Dermis microvascular lymphatic vessel endothelial cell (primary cell): ENCODE measurements around the gene DNAJC11. TPM values are rescaled to one million over a fixed set of nuclear protein-coding genes. Genes with fewer than 3 reads are reported as not detected.
"Not testable (repeated sequence)": the region's sequence is repeated elsewhere in the genome, so short reads cannot be mapped to it uniquely, and the experiment has no call there.

ENCODE experiments used
- DNase-seq, 2 donors: peaks; one replicate each; pipeline versions ENCODE4 v3.0.0 to v3.0.0-alpha.2; 2010; ENCODE audit warnings: low read depth in 2 of 2
- total RNA-seq: library from RNA; depleted of rRNA; stranded (reverse); fragments of >200 nt; gene quantifications from 2 replicates; pipeline ENCODE4 v1.2.1, GENCODE V29; 2014

Gene DNAJC11, protein sequence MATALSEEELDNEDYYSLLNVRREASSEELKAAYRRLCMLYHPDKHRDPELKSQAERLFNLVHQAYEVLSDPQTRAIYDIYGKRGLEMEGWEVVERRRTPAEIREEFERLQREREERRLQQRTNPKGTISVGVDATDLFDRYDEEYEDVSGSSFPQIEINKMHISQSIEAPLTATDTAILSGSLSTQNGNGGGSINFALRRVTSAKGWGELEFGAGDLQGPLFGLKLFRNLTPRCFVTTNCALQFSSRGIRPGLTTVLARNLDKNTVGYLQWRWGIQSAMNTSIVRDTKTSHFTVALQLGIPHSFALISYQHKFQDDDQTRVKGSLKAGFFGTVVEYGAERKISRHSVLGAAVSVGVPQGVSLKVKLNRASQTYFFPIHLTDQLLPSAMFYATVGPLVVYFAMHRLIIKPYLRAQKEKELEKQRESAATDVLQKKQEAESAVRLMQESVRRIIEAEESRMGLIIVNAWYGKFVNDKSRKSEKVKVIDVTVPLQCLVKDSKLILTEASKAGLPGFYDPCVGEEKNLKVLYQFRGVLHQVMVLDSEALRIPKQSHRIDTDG
- 32.4 and 32.5 TPM in 2 replicates for total RNA-seq

DNA sequence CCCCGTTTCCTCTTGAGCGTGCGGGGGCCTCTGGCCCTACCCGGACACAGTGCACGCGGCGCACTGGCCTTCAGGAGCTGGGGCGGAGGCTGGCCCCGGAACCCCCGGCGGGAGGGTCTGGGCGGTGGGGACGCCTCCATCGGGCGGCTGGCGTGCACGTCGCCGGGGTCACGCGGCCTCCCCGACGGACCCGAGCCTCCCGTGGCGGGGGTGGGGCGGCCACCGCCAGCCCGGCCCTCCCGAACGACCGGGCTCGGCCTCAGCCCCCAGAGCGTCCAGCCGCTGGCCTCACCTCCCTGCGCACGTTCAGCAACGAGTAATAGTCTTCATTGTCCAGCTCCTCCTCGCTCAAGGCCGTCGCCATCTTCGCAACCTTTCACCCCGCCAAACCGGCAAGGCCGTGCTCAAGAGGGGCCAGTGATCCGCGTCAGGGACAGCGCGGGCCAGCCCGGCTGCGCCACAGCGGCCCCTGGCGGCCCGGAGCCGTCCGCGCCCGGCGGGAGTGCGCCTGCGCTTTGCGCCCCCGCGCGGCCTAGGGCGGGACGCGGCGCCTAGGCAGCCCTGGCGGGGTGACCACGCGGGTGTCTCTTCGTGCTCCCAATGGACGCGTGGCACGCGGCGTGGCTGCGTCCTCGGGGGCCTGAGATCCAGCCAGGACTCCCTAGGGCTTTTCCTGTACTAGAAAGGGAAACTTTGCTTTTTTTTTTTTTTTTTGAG is at the start of gene DNAJC11:
Gene DNAJC11, minus strand, starts transcription at position 380 of the 717 bp plus-strand sequence. Its CDS starts 16 bp downstream, at position 364.
- DNase-seq: peak; percentile 78 to 89

DNA sequence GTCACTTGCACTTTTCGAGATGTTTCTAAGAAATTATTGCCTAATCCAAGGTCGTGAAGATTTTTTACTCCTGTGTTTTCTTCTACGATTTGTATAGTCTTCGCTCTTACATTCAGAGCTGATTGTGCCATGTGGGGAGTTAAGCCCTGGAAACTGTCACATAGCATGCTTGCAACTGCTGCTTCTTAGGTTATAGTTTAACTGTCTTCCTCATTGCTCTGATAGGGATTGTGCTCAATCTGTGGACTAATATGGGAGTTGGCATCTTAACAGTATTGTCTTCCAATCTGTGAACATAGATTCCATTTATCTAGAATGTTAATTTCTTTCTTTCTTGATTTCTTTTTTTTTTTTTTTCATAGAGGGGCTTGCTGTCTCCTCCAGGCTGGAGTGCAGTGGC is 48.9 kb upstream of the DNAJC11 start:
- no peak for DNase-seq

DNA sequence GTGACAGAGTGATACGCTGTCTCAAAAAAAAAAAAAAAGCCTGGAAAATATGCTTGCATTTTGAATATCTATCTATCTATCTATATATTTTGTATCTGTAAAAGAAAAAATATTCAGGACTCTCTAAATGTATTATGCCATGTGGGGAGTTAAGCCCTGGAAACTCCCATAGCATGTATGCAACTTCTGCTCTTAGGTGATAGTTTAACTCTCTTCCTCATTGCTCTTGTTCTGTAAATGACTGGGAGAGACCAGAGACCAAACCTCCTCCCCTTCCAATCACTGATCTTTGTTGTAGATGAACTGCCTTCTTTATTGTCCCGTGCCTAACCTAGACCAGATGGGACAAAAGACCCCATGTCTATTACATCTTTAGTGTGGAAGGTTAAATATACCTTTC is 46.1 kb upstream of the DNAJC11 start:
- no peak for DNase-seq

DNA sequence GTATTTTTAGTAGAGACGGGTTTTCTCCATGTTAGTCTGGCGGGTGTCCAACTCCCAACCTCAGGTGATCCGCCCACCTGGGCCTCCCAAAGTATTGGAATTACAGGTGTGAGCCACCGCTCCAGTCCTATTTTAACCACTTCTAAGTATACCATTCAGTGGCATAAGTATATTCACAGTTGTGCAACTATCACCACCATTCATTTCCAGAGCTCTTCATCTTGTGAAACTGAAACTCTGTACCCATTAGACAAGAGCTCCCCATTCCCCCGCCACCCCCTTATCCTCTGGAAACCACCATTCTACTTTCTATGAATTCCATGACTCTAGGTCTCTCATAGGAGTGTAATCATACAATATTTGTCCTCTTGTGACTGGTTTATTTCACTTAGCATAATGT is 43.5 kb upstream of the DNAJC11 start:
- no peak for DNase-seq

GRCh38 chr1:6743189-6744101 is 41.8 kb upstream of the DNAJC11 start:
- DNase-seq: peak in 1 of 2 donors; percentile 44

DNA sequence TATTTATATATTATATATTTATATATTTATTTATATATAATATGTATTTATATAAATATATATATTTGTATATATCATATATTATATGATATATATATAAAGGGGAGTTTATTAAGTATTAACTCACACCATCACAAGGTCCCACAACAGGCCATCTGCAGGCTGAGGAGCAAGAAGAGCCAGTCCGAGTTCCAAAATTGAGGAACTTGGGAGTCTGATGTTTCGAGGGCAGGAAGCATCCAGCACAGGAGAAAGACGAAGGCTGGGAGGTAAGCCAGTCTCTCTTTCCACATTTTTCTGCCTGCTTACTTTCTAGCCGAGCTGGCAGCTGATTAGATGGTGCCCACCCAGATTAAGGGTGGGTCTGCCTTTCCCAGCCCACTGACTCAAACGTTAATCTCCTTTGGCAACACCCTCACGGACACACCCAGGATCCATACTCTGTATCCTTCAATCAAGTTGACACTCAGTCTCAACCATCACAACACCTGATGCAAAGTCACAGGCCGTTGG is 41.1 kb upstream of the DNAJC11 start:
- not testable (repeated sequence) for DNase-seq

DNA sequence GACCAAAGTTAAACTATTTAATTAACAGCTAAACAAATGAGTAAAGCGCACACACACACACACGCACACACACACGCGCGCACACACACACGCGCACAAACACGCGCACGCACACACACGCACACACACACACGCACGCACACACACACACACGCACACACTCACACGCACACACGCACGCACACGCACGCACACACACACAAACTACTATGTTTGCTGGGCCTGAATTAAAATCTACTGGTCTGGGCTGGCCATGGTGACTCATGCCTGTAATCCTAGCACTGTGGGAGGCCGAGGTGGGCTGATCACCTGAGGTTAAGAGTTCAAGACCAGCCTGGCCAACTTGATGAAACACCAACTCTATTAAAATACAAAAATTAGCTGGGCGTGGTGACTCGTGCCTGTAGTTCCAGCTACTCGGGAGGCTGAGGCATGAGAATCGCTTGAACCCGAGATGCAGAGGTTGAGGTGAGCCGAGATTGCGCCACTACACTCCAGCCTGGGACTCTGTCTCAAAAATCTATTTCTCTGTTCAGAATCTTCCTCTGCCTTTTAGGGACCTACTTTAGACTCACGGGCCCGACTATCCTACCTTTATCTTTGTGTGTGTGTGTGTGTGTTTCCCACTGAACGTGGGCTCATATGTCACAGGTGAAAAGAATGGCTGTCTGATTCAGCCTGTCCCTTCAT is 37.5 kb upstream of the DNAJC11 start:
- DNase-seq: no peak

DNA sequence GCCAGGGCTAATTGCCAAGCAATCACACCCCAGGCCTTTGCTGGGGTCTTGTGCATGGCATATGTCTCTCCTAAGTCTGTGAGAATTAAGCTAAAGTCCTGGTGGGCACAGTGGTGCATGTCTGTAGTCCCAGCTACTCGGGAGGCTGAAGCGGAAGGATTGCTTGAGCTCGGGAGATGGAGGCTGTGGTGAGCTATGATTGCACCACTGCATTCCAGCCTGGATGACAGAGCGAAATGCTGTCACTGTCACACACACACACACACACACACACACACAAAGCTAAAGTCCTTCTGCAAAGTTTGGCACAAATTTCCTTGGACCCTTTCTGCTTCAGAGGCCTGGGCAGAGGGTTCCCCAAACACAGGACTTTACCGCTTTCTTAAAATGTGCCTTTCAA is 31.3 kb upstream of the DNAJC11 start:
- no peak for DNase-seq

DNA sequence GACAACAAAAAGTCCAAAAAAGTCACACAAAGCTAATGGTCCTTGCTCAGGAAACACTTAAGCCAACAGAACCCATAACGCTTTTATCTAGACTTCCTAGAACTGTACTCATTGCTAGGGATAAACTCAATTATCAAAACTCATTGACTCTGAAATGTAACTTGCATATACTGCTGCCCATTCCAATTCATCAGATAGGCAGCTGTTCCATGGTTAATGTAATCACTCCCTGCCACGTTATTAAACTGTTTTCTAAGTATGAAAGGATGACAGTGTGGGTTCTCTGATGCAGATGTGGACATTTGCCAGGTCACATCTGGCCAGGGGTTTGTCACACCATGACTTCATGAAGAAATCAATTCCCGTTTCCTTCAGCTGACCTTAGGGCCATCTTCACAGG is 30.3 kb upstream of the DNAJC11 start:
- DNase-seq: no peak

DNA sequence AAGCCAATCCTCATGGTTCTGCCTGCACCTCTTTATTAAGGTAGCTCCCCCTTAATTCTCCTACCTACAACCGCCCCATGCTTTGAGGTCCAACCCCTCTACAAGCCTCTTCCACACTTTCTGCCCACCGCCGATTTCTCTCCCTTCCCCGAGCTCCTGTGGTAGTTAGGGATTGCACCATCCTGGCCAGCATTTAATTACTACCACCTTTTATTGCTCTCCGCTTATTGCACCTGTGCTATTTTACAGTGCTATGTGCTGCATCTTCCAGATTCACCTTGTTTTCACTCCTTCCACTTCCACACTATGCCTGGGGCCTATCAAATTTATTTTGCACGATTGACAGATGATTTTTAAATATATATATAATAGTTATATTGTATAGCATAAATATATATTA is 29.3 kb upstream of the DNAJC11 start:
- DNase-seq: no peak

DNA sequence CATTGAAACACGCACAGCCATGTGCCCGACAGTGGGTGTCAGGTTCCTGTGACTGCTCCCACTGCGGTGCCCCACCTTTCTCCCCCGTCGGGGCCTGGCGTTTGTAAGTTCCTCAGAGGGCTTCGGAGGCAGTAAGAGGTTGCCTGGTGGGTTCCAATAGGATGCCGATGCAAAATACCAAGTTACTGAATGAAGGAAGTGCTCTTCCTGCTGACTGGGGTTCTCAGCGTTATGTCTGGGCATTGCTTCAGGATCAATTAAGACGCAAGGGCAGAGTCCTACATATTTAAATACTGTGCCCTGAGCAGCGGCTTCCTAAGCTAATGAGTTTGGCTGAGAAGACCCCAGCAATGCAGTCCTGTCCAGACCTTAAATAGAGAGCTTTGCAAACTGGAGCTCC is 28.9 kb upstream of the DNAJC11 start:
- no peak for DNase-seq

- DNase-seq: peak; percentile 31 to 67
These were observed 25.9 kb upstream of the DNAJC11 start for GRCh38 chr1:6727535-6727934.

GRCh38 chr1:6726253-6726652 is 24.6 kb upstream of the DNAJC11 start:
- DNase-seq: no peak

GRCh38 chr1:6724517-6725141 is 23.0 kb upstream of the DNAJC11 start:
- DNase-seq: peak; percentile 60 to 69

DNA sequence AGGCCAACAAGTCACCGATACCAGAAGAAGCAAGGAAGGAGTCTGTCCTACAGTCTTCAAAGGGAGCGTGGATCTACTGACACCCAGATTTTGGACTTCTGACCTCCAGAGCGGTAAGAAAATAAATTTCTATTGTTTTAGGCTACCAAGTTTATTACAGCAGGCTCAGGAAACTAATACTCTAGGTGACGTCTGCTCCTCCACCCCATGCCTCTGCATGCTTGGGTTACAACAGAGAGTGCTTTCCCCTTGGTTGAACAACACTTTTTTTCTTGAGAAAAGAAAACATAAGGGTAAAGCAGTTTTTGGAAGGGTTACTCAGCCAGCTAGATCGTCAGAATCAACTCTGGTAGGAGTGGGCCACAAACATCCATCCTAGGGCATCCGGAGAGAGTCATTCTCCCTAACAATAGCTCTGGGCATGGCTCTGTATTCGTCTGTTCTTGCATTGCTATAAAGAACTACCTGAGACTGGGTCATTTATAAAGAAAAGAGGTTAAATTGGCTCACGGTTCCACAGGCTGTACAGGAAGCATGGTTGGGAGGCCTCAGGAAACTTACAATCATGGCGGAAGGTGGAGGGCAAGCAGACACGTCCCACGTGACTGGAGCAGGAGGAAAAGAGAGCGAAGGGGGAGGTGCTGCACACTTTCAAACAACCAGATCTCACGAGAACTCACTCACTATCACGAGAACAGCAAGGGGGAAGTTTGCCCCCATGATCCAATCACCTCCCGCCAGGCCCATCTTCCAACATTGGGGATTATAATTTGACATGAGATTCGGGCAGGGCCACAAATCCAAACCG is 22.2 kb upstream of the DNAJC11 start:
- peak in 1 of 2 donors; percentile 30 for DNase-seq

DNA sequence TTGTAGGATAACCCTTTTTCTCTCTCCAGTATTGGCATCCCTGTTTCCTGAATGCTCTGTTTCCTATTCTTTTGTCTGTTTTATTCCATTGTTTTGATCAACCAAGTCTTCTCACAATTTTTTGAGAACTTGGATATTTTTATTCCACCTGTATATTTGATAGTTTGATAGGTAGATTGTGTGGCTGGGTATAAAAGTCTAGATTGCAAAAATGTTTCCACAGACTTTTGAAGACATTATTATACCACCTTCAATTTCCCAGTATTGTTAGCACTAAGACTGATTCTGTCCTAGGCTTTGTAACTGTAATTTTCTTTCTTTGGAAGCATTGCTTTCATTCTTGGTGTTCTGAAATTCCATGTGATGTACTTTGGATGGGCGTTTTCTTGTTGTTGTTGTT is 9.6 kb upstream of the DNAJC11 start:
- DNase-seq: no peak

GRCh38 chr1:6704746-6705145 is 3.1 kb upstream of the DNAJC11 start:
- no peak for DNase-seq

- DNase-seq: no peak
These were observed 1.4 kb upstream of the DNAJC11 start for GRCh38 chr1:6703016-6703415.

DNA sequence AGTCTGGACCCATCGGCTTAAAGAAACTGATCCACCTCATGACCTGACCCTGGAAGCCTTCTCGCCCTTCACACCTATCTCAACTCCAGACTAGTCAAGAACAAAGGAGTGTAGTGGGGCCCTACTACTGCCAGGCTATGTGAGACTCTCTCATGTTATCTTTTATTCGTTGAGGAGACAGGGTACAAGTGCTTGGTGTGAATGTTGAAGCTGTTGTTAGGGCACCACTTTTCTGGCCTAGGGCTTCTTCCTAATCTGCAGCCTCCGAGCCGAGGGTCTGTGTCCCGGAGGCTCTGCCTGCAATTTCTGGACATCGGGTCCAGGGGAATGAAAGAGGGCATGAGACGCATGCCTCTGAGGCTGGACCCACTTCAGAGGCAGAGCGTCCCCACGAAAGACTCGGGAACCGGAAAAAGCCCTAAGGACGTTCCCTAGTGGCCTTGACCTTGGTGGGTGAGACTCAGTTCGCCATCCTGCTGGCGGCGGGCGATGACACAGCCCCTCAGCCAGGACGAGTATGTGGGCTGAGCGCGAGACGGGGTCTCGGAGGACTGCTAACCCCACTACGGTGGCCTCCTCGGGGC is 671 bp downstream of the DNAJC11 start:
- no peak for DNase-seq
